SU-DHL-6 (cell line): ENCODE measurements around the gene GSTT4.
"Not testable (repeated sequence)": the region's sequence is repeated elsewhere in the genome, so short reads cannot be mapped to it uniquely, and the experiment has no call there.

Experiments
- CTCF ChIP-seq: fragments of 200-600 bp; sonication (generic); IDR thresholded peaks from one replicate; pipeline ENCODE4 v1.5.1; 2017; ENCODE audit warnings: antibody characterized with exemption, mild to moderate bottlenecking, low read length, moderate library complexity; ENCODE audit not compliant: insufficient read depth, poor library complexity, severe bottlenecking
- EZH2phosphoT487 ChIP-seq: fragments of 200-600 bp; sonication (generic), shearing (Covaris generic); conservative IDR thresholded peaks from 2 replicates; pipeline ENCODE4 v1.6.1; 2018; ENCODE audit warnings: mild to moderate bottlenecking, antibody characterized with exemption, low read length, moderate library complexity, mixed read lengths

GRCh38 chr22:23953485-23953884 lies 51.8 kb downstream of the GSTT4 start:
- TF ChIP-seq CTCF, EZH2phosphoT487: not testable (repeated sequence)
